Tibial nerve (tissue), 4 donors: Measurements from ENCODE around the gene ATP5F1D. TPM values are rescaled to one million over a fixed set of nuclear protein-coding genes. Genes with fewer than 3 reads are reported as not detected.
A peak's percentile ranks its signal among the peaks of the same experiment; 100 is the strongest.

ENCODE experiments used
- DNase-seq, 2 donors: peaks; one replicate each; pipeline ENCODE4 v3.0.0-alpha.2; 2019; ENCODE audit warnings: low spot score in 2 of 2
- H3K27ac ChIP-seq, 4 donors: fragments of 200-600 bp; sonication (generic) in 3 of 4; one replicate each; pipeline ENCODE4 v1.5.1; 2017 to 2019; ENCODE audit warnings: mild to moderate bottlenecking in 1 of 4
- H3K27me3 ChIP-seq, 2 donors: fragments of 200-600 bp; sonication (generic) in 1 of 2; one replicate each; pipeline versions ENCODE4 v1.5.1 to v1.6.0; 2017 to 2019
- H3K36me3 ChIP-seq, 3 donors: fragments of 200-600 bp; sonication (generic); one replicate each; pipeline ENCODE4 v1.5.1; 2018 to 2019
- H3K4me1 ChIP-seq, 4 donors: fragments of 200-600 bp; sonication (generic) in 3 of 4; one replicate each; pipeline ENCODE4 v1.5.1; 2017 to 2019
- H3K4me3 ChIP-seq, 4 donors: fragments of 200-600 bp; sonication (generic) in 3 of 4; one replicate each; pipeline ENCODE4 v1.5.1; 2017 to 2019; ENCODE audit warnings: mild to moderate bottlenecking in 1 of 4, moderate library complexity in 1 of 4
- H3K9me3 ChIP-seq, 4 donors: fragments of 200-600 bp; sonication (generic) in 3 of 4; one replicate each; pipeline ENCODE4 v1.5.1; 2017 to 2019
- CTCF ChIP-seq, 5 experiments: fragments of 200-600 bp in 3 of 5; fragments of 450-650 bp in 2 of 5; sonication (generic) in 3 of 5; IDR thresholded peaks; one replicate each; pipeline ENCODE4 v1.5.1; 2016 to 2019; ENCODE audit warnings: antibody characterized with exemption in 5 of 5, mild to moderate bottlenecking in 3 of 5, moderate library complexity in 2 of 5
- EP300 ChIP-seq, 2 donors: sonication (generic); formaldehyde crosslinking; IDR thresholded peaks; one replicate each; pipeline ENCODE4 v1.6.1; 2017; ENCODE audit warnings: antibody characterized with exemption in 2 of 2, mild to moderate bottlenecking in 1 of 2
- POLR2A ChIP-seq, 2 donors: fragments of 450-650 bp; IDR thresholded peaks; one replicate each; pipeline ENCODE4 v1.6.1; 2017; ENCODE audit warnings: antibody characterized with exemption in 2 of 2, mild to moderate bottlenecking in 2 of 2, moderate library complexity in 2 of 2
- WGBS, 2 donors: methylation state at CpG; one replicate each; pipeline ENCODE4 v1.1.5; 2018; 5-methylcytosine and 5-hydroxymethylcytosine counted together
- total RNA-seq, 4 donors: library from RNA; depleted of rRNA; stranded (reverse); fragments of >200 nt; gene quantifications; one replicate each; pipeline ENCODE4 v1.1.0, GENCODE V29; 2016

The ATP5F1D gene
- total RNA-seq, 4 donors from 2014 or later = 67.5 to 140 (median 127) TPM

GRCh38 chr19:1249298-1249989, 7.9 kb downstream of the ATP5F1D start:
- Histone ChIP-seq H3K27me3 (no peaks in the 10 kb centered on the region), H3K4me1 (peaks cover 0 to 76% (median 52%) of the 10 kb centered on the region in 4 donors), H3K4me3 (peak overlapping the region; percentile 91 to 99 (median 96)), H3K36me3 (peaks cover 0 to 5% (median 4%) of the 10 kb centered on the region in 3 donors), H3K27ac (peak overlapping the region; percentile 98 to 100 (median 99)), H3K9me3 (no peaks in the 10 kb centered on the region)
- TF ChIP-seq POLR2A (IDR thresholded peaks at IDR 0.05) = peak; percentile 89 to 91
- TF ChIP-seq EP300 (IDR thresholded peaks at IDR 0.05) = peak in 1 of 2 donors; percentile 95
- TF ChIP-seq CTCF (IDR thresholded peaks at IDR 0.05) = peak in 1 of 5 experiments; percentile 9
- DNase-seq = peak; percentile 92 to 93
- 0% methylated on average over 69 of the region's 102 CpGs; no CpG with 5 or more reads in 1 of the 2 donors for WGBS, 2 donors

- 0% methylated on average over 8 of the region's 67 CpGs; no CpG with 5 or more reads in 1 of the 2 donors for WGBS, 2 donors
Observed at GRCh38 chr19:1249990-1250436, 8.5 kb downstream of the ATP5F1D start.

GRCh38 chr19:1250437-1251260, 9.1 kb downstream of the ATP5F1D start:
- DNase-seq = no peak
- Histone ChIP-seq H3K4me3 (peak overlapping the region; percentile 91 to 99 (median 96)), H3K27ac (peak overlapping the region; percentile 94 to 100 (median 98)), H3K36me3 (peaks cover 7 to 16% (median 16%) of the 10 kb centered on the region in 3 donors), H3K27me3 (no peaks in the 10 kb centered on the region), H3K9me3 (no peaks in the 10 kb centered on the region), H3K4me1 (peaks cover 0 to 76% (median 53%) of the 10 kb centered on the region in 4 donors)
- TF ChIP-seq EP300 (IDR thresholded peaks at IDR 0.05) (no peak), POLR2A (IDR thresholded peaks at IDR 0.05) (peak in 1 of 2 donors; percentile 19), CTCF (IDR thresholded peaks at IDR 0.05) (no peak)
- 0 to 1% methylated on average over 28 to 79 of the region's 90 CpGs for WGBS, 2 donors

More at GRCh38 chr19:1249990-1250436, 8.5 kb downstream of the ATP5F1D start:
- no peaks in the 10 kb centered on the region for H3K9me3 ChIP-seq
- TF ChIP-seq POLR2A (IDR thresholded peaks at IDR 0.05) = no peak
- no peak for TF ChIP-seq CTCF (IDR thresholded peaks at IDR 0.05)
- no peak for TF ChIP-seq EP300 (IDR thresholded peaks at IDR 0.05)
- no peaks in the 10 kb centered on the region for H3K27me3 ChIP-seq
- DNase-seq = no peak
- H3K4me3 ChIP-seq = peak overlapping the region; percentile 91 to 99 (median 96)
- H3K4me1 ChIP-seq = peaks cover 0 to 76% (median 53%) of the 10 kb centered on the region in 4 donors
- peaks cover 3 to 10% (median 10%) of the 10 kb centered on the region in 3 donors for H3K36me3 ChIP-seq
- H3K27ac ChIP-seq = peak overlapping the region; percentile 94 to 100 (median 98)

GRCh38 chr19:1251330-1252220, 10.0 kb downstream of the ATP5F1D start:
- H3K4me1 ChIP-seq = peaks cover 0 to 76% (median 52%) of the 10 kb centered on the region in 4 donors
- no peaks in the 10 kb centered on the region for H3K27me3 ChIP-seq
- peaks cover 7 to 26% (median 21%) of the 10 kb centered on the region in 3 donors for H3K36me3 ChIP-seq
- TF ChIP-seq EP300 (IDR thresholded peaks at IDR 0.05) = no peak
- peak in 1 of 5 experiments; percentile 9 for TF ChIP-seq CTCF (IDR thresholded peaks at IDR 0.05)
- DNase-seq = peak in 1 of 2 donors; percentile 65
- WGBS, 2 donors = 1 to 2% methylated on average over 22 to 31 of the region's 41 CpGs
- peak overlapping the region; percentile 63 to 99 (median 92) for H3K4me3 ChIP-seq
- no peaks in the 10 kb centered on the region for H3K9me3 ChIP-seq
- peak overlapping the region; percentile 94 to 100 (median 98) for H3K27ac ChIP-seq
